Activated T-cell treated with anti-CD3 and anti-CD28 coated beads, Interleukin-2, amount 50 U/mL, for 4 hours (primary cell): ENCODE results near the gene POLR2L. TPM values are rescaled to one million over a fixed set of nuclear protein-coding genes. Genes with fewer than 3 reads are reported as not detected.

ENCODE experiments used
- ATAC-seq, 2 donors: fragments of 200-7000 bp; cut with Tn5 transposase; one replicate each; pipeline ENCODE4 v1.10.0; 2021
- DNase-seq: peaks from one replicate; pipeline ENCODE4 v3.0.0-alpha.2; 2020
- H3K27me3 Mint-ChIP-seq: one replicate; pipeline ENCODE4 v1.8.0; 2021; ENCODE audit warnings: low read depth, mixed read lengths
- H3K36me3 Mint-ChIP-seq: one replicate; pipeline ENCODE4 v1.8.0; 2022; ENCODE audit warnings: mixed read lengths; ENCODE audit not compliant: insufficient read depth
- H3K4me1 Mint-ChIP-seq: one replicate; pipeline ENCODE4 v1.8.0; 2021; ENCODE audit warnings: low read depth, mixed read lengths
- H3K4me3 Mint-ChIP-seq: one replicate; pipeline ENCODE4 v1.8.0; 2021; ENCODE audit warnings: mild to moderate bottlenecking, moderate library complexity, mixed read lengths
- H3K9me3 Mint-ChIP-seq: one replicate; pipeline ENCODE4 v1.8.0; 2021; ENCODE audit warnings: mixed read lengths
- total RNA-seq, 3 donors: library from RNA; stranded (reverse); gene quantifications; one replicate each; pipeline ENCODE4 v1.2.1, GENCODE V29; 2021

The POLR2L gene
- total RNA-seq, 3 donors from 2014 or later = 167 to 183 (median 174) TPM

DNA sequence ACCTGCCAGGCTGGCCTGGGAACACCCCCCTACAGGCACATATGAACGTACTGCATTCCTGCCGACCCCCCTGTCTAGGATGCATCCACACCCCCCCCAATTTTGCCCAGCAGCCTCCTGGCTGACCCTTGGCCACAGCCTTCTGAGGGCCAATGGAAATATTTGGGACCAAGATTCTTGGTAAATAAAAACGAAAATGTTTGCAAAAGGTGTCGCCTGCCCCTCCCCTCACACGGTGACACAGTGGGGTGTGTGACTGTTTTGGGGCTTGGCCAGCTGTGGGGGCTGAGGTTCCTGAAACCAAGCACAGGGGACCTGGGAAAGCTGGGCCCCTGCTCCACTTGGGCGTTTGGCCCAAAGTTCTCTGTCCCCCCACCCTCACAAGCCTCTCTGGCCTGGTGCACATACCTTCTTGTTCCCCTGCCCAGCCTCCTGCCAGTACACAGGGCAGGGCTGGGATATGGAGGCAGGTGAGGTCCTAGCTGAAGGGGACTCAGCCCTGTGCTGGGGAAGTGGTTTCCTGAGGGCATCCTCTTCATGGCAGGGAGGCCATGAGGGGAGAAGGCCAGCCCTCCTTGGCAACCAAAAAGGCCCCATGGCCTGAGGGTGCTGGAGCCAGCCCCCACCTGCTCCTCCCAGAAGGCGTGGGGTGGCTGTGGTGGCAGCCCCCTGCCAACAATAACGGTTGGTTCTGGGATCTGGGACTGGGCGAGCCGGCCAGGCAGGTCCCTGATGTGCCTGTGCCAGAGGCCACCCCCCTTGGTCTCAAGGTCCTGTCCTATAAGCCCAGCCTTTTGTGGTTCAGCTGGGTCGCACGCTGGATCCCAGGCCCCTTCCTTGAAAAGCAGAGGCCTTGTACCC, 16.7 kb downstream of the POLR2L start:
- Mint-ChIP-seq H3K27me3 (peaks cover 35% of the 10 kb centered on the region), H3K4me3 (no peak overlapping the region), H3K9me3 (no peaks in the 10 kb centered on the region), H3K4me1 (peaks cover 26% of the 10 kb centered on the region), H3K36me3 (peaks cover 9% of the 10 kb centered on the region)
- DNase-seq = no peak
- no peak for ATAC-seq

DNA sequence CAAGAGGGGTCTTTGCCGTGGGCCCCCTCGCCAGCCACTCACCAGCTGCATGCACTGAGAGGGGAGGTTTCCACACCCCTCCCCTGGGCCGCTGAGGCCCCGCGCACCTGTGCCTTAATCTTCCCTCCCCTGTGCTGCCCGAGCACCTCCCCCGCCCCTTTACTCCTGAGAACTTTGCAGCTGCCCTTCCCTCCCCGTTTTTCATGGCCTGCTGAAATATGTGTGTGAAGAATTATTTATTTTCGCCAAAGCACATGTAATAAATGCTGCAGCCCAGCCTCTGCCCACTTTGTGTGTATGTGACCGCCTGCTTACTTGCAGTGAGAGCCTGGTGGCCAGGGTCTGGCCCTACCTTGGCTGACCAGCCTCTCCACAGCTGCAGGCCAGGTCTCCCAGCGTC, 17.4 kb downstream of the POLR2L start:
- Mint-ChIP-seq H3K4me3 (no peak overlapping the region), H3K4me1 (peaks cover 26% of the 10 kb centered on the region), H3K27me3 (peaks cover 31% of the 10 kb centered on the region), H3K36me3 (peaks cover 9% of the 10 kb centered on the region), H3K9me3 (no peaks in the 10 kb centered on the region)
- no peak for DNase-seq
- ATAC-seq = no peak

DNA sequence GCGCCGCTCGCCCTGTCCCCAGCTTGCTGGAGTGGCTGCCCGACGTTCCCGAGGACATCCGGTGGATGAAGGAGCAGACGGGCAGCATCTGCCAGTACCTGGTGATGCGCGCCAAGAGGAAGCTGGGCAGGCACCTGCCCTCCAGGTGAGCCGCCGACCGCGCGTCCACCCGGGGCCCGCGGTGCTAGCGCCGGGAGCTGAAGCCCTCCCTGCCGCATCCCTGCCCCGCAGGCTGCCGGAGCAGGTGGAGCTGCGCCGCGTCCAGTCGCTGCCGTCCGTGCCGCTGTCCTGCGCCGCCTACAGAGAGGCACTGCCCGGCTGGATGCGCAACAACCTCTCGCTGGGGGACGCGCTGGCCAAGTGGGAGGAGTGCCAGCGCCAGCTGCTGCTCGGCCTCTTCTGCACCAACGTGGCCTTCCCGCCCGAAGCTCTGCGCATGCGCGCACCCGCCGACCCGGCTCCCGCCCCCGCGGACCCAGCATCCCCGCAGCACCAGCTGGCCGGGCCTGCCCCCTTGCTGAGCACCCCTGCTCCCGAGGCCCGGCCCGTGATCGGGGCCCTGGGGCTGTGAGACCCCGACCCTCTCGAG, 17.9 kb downstream of the POLR2L start:
- DNase-seq (no peak), ATAC-seq (no peak)
- peaks cover 22% of the 10 kb centered on the region for H3K4me1 Mint-ChIP-seq
- no peak overlapping the region for H3K4me3 Mint-ChIP-seq
- H3K9me3 Mint-ChIP-seq = no peaks in the 10 kb centered on the region
- H3K27me3 Mint-ChIP-seq = peaks cover 25% of the 10 kb centered on the region
- H3K36me3 Mint-ChIP-seq = peaks cover 9% of the 10 kb centered on the region

DNA sequence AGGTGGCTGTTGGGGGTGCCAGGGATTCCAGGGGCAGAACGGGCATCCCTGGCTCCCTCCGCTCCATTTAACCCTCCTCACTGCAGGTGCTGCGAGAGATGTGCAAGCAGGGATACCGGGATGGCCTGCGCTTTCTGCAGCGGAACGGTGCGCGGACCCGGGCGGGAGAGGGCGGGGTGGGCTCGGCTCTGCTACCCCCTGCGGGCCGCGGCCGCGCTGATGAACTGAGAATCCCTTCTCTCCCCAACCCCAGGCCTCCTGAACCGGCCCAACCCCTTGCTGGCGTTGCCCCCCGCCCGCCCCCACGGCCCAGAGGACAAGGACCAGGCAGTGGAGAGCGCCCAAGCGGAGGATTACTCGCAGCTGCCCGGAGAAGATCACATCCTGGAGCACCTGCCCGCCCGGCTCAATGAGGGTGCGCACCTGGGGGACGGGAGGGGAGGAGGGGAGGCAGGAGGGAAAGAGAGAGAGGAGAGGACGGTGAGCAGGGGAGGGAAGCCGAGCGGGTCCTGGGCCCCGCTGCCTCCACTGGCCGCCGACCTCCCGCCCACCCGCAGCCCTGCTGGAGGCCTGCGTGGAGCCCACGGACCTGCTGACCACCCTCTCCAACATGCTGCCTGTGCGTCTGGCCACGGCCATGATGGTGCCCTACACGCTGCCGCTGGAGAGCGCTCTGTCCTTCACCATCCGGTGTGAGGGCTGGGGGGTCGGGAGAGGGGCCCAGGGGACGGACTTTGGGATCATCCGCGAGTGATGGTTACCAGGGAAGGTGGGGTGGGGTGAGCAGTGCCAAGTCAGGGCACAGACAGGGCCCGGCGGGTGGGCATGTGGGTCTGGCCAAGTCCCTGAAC, 18.7 kb downstream of the POLR2L start:
- Mint-ChIP-seq H3K4me1 (peaks cover 15% of the 10 kb centered on the region), H3K4me3 (no peak overlapping the region), H3K36me3 (peaks cover 9% of the 10 kb centered on the region), H3K9me3 (no peaks in the 10 kb centered on the region), H3K27me3 (peaks cover 18% of the 10 kb centered on the region)
- DNase-seq = no peak
- no peak for ATAC-seq

DNA sequence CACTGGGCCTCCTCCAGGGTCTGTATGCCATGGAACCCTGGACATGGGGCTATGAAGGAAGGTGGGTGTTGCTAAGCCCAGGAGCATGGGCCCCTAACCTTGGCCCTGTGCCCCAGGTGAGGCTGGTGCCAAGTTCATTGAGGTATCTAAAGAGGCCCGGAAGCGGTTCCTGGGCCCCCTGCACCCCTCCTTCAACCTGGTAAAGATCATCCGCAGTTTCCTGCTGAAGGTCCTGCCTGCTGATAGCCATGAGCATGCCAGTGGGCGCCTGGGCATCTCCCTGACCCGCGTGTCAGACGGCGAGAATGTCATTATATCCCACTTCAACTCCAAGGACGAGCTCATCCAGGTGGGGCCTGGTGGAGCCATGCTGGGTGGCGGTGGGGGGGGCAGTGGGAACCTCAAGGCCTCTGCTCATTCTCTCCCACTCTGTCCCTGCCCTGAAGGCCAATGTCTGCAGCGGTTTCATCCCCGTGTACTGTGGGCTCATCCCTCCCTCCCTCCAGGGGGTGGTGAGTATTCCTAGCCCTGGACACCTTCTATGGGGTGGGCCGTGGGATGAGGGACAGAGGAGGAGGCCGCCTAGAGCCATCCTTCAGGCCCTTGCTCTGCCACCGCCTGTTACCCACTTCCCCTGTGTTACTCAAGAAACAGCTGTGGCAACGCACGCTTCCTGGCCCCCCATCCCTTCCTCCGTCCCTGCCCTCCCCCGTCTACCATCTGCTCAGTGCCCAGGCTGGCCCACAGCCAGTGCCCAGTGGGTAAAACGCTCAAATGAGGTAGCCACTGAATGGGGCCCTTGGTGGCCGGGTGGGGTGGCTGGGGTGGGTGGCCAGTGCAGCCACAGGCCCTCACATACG, 20.6 kb downstream of the POLR2L start:
- peaks cover 6% of the 10 kb centered on the region for H3K27me3 Mint-ChIP-seq
- H3K36me3 Mint-ChIP-seq = peaks cover 9% of the 10 kb centered on the region
- H3K4me1 Mint-ChIP-seq = peaks cover 13% of the 10 kb centered on the region
- DNase-seq = no peak
- peak overlapping the region; percentile 84 for H3K4me3 Mint-ChIP-seq
- H3K9me3 Mint-ChIP-seq = no peaks in the 10 kb centered on the region
- ATAC-seq = no peak

DNA sequence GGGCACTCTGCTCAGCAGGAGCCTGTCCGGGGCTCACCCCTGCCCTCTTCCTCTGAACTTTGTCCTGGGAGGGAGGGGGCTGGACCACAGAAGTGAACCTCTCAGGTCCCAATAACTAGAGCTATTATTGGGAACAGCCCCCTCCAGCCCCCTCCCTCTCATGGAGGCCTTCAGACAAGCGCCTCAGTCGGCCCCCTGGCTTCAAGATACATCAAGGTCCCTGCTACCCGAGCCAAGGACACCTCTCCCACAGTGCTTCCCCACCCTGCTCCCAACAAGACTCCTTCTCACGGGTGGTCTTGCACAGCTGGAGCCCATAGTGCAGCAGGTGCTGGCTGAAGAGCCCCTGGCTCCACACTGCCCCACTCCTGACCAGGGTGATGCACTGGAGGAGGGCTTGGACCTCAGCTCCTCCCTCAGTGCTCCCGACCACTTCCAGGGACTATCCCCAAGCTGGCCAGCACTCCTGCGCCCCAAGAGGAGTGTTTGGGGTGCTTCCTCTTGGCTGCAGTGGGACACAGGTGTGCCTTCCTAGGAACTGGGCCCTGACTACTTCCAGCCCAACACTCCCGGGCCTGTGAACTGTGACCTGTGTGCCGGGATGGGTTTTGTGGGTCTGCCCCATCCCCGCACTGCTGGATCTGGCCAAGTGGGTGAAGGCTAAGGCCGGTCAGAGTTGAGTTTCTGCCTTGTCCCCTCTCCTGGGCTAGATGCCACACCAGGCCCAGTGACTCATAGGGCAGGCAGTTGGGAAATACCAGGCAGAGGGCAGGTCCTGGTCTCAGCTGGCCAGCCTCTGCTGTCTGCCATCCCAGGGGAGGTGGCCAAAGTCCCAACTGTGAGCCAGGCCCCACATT, 21.4 kb downstream of the POLR2L start:
- Mint-ChIP-seq H3K4me3 (peak overlapping the region; percentile 84), H3K9me3 (no peaks in the 10 kb centered on the region), H3K27me3 (peaks cover 4% of the 10 kb centered on the region), H3K36me3 (peaks cover 9% of the 10 kb centered on the region), H3K4me1 (peaks cover 9% of the 10 kb centered on the region)
- DNase-seq = no peak
- ATAC-seq = no peak

DNA sequence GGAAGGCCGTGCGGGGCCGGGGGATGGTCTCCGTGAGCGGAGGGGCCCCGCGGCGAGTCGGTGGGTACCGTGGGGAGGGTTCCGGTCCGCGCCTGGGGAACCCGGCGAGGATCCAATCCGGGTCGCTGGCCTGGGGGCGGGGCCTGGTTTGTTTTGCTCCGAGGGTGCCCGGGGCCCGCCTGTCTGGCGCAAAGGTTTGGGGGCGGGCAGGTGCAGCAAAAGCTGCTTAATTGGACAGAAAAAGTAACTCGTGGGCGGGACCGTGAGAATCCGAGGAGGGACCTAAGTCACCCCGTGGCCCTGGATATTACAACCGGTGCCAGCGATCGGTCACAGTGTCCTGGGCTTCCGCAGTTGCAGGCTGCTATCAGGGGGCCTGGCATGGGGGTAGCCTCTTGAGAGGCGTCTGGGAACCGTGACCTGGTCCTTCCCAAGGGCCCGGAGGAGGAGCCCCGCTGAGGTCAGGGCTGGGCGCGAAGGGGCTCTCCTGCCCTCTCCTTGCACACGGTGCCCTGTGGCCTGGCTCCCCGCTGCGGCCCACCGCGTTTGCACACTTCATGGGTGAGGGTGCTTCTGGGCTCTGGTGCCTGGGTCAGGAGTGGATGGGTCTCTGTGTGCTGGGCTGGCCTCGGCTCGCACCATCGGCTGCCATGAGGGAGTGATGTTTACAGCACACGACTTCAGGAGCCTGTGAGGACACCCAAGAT, 22.2 kb downstream of the POLR2L start:
- H3K36me3 Mint-ChIP-seq = peaks cover 6% of the 10 kb centered on the region
- ATAC-seq = peak; percentile 82 to 83
- peaks cover 9% of the 10 kb centered on the region for H3K4me1 Mint-ChIP-seq
- H3K27me3 Mint-ChIP-seq = peaks cover under 1% of the 10 kb centered on the region
- DNase-seq = peak; percentile 89
- no peaks in the 10 kb centered on the region for H3K9me3 Mint-ChIP-seq
- H3K4me3 Mint-ChIP-seq = peak overlapping the region; percentile 84

DNA sequence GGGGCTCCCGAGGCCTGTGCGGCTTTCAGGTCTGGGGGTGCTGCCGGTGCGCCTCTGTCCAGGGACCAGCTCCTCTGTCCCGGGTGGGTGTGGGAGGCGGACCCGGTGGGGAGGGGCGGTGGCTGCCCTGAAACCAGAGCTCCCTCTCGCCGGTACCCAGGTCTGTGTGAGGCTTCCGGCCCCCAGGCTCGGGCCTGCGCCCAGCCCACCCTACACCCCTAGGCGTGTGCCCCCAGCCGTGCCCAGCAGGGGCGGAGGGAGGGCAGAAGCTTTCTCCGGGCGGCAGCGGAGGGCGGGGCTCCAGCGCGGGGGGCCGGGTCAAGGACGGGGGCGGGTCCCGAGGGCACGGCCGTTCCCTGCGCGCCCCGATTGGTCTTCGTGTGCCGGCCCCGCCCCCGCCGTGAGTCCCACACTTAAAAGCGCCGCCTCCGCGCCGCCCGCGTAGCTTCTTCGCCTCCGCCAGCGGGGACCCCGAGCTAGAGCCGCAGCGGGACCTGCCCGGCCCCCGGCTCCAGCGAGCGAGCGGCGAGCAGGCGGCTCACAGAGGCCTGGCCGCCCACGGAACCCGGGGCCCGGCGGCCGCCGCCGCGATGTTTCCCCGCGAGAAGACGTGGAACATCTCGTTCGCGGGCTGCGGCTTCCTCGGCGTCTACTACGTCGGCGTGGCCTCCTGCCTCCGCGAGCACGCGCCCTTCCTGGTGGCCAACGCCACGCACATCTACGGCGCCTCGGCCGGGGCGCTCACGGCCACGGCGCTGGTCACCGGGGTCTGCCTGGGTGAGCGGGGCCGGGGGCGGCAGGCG, 23.0 kb downstream of the POLR2L start:
- DNase-seq (peak; percentile 92), ATAC-seq (peak; percentile 78 to 81)
- peak overlapping the region; percentile 84 for H3K4me3 Mint-ChIP-seq
- H3K4me1 Mint-ChIP-seq = peaks cover 9% of the 10 kb centered on the region
- peaks cover 3% of the 10 kb centered on the region for H3K36me3 Mint-ChIP-seq
- no peaks in the 10 kb centered on the region for H3K9me3 Mint-ChIP-seq
- no peaks in the 10 kb centered on the region for H3K27me3 Mint-ChIP-seq

DNA sequence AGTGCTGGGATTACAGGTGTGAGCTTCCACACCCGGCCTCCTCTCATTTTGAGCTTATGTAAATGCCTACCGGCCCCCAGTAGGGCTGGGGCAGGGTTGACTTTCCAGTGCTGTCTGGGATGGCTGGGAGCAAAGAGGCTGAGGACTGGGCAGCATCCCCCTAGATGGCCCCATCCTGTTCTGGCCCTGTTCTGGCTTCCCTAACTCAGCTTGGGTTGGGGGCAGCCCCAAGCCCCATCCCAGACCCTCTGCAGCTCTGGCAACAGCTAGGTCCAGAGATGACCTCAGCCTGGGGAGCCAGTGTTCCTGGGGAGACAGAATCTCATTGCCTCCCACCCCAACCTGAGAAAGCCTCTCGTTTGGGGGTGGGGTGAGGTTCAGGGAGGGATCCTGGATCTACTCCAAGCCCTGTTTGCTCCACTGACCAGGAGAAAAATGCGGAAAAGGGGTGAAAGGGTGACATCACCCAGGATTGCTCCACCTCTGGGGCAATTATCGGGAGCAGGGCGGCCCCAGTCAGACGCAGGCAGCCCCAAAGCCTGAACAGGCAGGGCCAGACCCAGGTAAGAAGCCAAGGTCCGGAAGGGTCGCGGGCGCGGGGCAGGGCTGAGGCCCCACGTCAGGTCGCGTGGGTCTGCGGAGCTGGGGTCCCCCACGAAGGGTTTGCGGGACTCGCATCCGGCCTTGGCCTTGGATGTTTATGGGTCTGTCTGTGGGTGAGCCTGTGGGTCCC, 23.8 kb downstream of the POLR2L start, which contains the start of gene PNPLA2:
Gene PNPLA2 (plus strand): TSS at position 519 of the 733 bp plus-strand sequence. CDS start 805 bp downstream, outside the sequence.
- H3K4me3 Mint-ChIP-seq = peak within 1 kb of the TSS; percentile 84
- DNase-seq = no peak
- no peaks in the 10 kb centered on the region for H3K9me3 Mint-ChIP-seq
- ATAC-seq = no peak
- no peaks in the 10 kb centered on the region for H3K27me3 Mint-ChIP-seq
- peaks cover 9% of the 10 kb centered on the region for H3K4me1 Mint-ChIP-seq
- H3K36me3 Mint-ChIP-seq = peaks cover 5% of the 10 kb centered on the region

DNA sequence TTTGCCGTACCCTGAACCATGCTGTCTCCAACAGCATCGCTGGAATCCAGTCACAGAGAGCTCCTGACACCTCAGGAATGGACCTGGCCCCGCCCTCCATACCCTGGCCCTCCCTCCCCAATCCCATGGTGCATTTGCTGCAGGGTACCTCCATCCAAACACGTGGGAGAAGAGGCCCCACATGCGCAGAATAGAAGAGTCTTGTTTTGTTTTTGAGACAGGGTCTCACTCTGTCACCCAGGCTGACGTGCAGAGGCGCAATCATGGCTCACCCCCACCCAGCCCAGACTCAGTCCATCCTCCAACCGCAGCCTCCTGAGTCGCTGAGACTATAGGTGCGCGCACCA, 25.9 kb downstream of the POLR2L start:
- Mint-ChIP-seq H3K4me1 (peaks cover 19% of the 10 kb centered on the region), H3K9me3 (no peaks in the 10 kb centered on the region), H3K4me3 (no peak overlapping the region), H3K27me3 (no peaks in the 10 kb centered on the region), H3K36me3 (peaks cover 17% of the 10 kb centered on the region)
- no peak for ATAC-seq
- DNase-seq = no peak

DNA sequence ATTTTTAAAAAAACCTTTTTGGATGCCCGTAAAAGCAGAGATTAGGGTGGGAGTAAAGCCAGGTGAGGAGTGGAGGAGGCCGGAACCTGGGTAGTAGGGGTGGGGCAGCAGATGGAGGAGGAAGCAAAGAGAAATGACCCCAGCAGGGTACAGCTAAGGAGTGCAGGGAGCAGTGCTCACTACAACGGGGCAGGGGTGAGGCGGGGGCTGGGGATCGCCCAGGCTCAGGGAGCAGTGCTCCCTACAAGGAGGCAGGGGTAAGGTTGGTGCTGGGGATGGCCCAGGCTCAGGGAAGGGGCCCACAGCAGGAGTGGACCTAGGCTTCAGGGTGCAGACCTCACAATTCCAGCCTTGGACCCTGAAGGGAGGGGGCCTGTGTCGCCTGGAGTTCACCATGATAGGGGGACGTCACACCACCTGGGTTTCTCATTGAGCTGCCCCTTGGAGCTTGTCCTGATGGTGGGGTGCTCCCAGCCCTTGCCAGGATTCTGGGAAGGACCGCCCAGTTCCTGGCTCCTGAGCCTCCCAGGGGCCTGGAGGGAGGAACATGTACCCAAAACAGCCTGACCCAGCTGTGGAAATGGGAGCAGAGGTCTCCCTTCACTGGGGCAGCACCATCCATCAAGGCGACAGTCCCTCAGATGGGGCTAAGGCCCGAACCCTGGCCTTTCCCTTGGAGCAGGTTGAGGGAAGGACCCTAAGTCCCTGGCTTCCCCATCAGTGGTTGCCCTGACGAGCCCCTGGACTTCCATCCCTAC, 26.5 kb downstream of the POLR2L start:
- Mint-ChIP-seq H3K27me3 (no peaks in the 10 kb centered on the region), H3K4me3 (no peak overlapping the region), H3K9me3 (no peaks in the 10 kb centered on the region), H3K4me1 (peaks cover 21% of the 10 kb centered on the region), H3K36me3 (peaks cover 22% of the 10 kb centered on the region)
- DNase-seq = no peak
- ATAC-seq = no peak
